CD1c-positive myeloid dendritic cell (primary cell): Measurements from ENCODE around the gene GRIP2.

ENCODE experiments used
- DNase-seq: peaks from one replicate; pipeline ENCODE4 v3.0.0-alpha.2; 2016; ENCODE audit errors: extremely low spot score

The GRIP2 gene

DNA sequence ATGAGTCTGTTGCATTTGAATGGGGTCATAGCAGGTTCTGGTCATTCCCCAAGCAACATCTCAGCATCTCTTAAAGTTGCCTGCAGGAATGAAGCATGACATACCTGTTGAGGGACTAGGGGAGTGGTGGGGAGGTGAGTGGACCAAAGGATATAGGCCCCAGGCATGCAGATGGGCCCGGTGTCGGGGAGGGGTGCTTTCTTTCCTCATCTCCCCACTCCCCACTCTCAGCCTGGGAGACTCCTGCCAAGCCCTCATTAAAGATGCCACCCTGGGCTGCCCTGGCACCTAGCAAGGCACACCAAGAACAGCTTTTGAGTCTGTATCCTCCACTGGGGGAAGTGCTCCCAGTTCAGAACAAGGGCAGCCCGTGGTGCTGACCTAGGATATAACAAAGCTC is 54.2 kb downstream of the GRIP2 start:
- no peak for DNase-seq

DNA sequence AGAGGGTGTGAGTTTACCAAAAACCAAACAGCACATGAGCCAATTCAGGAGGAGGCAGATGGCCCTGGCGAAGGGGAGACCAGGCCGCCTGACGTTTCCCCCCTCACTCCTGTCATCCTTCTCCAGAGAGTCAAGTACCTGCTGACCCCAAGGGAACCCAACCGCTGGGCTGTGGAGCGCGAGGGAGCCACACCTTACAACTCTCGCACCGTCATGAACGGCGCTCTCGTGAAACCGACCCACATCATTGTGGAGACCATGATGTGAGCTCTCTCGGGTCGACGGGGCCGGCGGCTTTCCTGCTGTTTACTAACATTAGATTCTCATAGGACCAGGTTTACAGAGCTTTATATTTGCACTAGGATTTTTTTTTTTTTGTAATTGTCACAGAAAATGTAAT is 55.4 kb downstream of the GRIP2 start:
- no peak for DNase-seq

DNA sequence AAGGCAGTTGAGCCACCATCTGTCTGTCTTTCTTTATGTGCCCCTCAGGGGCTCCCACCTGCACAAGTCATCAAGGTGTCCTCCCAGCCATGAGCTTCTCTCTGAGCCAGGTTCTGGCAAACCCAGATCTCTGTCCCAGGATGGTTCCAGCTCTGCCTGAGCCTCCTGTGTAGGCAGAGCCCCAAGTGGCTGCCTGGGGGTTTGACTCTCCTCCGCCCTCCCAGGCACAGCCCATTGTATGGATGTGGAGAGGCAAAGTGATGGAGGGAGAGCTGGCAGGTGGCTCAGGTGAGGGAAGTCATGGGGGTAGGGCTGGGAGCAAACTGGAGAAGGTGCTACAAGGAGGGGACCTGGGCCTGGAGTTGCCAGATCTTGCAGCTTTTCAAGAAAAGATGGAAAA is 56.9 kb downstream of the GRIP2 start:
- DNase-seq, result no peak

DNA sequence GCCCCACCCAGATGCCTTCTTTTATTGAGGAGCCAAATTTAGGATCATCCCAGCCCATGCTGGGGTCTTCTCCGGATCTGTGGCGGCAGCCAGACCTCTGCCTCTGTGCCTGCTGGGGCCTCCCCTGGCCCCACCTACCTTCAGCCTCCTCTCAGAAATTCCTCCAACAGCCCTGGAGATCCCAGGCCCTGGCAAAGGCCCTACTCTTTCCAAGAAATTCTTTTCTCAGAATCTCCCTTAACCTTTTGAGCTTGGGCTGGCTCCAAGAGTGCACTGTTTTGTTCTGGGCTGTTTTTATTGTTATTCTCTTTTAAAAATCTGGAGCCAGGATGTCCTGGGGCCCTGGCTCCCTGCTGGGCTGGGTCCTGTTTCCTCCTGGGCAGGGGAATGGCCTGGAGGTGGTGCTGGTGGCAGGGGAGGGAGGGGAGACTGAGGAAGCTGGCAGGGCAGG is 57.8 kb downstream of the GRIP2 start:
- no peak for DNase-seq

DNA sequence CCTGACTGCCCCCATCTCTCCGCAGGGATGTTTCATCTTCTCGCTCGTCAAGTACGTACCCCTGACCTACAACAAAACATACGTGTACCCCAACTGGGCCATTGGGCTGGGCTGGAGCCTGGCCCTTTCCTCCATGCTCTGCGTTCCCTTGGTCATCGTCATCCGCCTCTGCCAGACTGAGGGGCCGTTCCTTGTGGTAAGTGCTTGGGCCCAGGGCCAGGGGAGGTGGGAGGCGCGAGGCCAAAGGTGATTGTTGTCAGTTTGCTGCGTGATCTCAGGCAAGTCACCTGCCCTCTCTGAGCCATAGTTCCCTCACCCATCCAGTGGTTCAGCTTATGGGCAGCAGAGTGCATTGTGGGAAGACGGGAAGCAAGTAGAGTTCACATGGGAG is 58.5 kb downstream of the GRIP2 start:
- DNase-seq, result no peak

DNA sequence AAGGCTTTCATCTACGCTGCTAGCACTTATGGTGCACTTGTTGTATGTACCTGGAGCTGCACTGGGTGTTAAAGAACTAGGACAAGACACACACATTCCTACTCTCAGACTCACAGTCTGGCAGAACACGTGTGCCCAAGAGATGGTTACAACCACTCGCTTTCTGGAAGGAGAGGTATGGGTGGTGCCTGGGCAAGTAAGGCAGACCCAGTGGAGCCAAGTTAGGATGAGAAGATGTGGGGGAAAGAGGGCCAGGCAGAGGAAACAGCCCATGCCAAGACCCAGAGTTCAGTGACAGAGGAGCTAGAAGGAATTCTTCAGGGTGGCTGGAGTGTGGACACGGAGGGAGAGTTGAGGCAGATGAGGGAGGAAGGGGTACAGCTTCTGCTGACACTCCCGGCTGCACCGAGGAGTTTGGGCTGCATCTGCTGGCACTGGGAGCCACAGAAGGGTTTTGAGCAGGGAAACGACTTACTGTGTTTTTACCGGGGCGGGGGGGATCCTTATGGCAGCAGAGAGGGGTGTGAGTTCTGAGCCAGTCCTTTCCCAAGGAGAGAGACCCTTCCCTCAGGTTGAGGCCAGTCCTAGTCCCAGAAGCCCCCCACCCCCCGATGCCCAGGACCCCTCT is 59.0 kb downstream of the GRIP2 start:
- no peak for DNase-seq

DNA sequence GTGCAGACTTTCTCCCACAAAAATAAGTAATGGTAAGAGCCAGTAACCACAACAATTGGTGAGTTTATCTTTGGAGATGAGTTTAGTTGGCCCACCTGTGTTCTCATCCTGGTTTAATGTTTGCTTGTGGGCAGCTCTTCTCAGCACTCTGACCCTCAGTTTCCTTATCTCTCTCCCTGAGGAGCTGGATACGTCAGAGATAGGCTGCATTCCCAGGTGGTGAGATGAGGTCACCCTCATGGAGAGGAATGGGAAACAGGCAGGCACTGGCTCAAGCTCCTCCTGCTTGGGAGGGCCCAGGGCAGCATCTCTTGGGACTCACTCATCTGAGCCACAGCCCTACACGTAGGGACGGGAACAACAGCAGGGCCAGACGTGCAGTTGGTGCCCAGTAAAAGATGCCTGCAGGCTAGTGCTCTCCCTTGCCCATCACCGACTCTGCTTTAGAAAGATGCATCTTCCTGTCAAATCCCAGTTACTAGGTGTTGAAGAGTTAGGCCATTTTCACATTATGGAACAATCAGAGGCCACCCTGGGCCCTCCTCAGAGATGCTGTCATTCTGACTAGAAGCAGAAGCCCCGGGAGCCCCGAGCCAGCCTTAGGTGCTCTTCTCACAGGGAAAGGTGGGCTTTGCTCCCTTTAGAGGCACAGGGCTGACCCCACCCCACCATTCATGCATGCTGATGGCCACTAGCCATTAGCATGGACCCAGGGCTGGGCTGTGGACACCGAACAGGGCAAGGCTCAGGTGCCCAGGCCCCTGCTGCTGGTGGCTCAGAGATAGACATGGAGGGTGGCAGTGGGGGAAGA is 59.7 kb downstream of the GRIP2 start:
- no peak for DNase-seq

DNA sequence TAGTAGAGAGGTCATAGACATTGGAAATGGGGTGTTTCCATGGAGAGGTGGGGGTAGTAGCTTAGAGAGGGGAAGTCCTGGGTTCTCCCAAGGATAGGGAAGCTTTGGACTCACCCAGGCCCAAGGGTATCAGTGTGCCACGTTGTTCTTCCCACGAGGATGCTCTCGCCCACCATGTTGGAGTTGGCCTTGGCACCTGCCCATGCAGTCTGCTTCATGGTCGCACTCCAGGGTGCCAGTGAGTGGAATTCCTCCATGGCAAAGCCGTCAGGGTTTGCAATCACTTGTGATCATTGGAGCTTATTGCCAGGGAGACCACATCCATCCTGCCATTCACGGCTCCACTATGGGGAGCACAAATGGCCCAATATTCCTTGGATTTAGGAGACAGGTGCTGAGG is 60.6 kb downstream of the GRIP2 start:
- no peak for DNase-seq

DNA sequence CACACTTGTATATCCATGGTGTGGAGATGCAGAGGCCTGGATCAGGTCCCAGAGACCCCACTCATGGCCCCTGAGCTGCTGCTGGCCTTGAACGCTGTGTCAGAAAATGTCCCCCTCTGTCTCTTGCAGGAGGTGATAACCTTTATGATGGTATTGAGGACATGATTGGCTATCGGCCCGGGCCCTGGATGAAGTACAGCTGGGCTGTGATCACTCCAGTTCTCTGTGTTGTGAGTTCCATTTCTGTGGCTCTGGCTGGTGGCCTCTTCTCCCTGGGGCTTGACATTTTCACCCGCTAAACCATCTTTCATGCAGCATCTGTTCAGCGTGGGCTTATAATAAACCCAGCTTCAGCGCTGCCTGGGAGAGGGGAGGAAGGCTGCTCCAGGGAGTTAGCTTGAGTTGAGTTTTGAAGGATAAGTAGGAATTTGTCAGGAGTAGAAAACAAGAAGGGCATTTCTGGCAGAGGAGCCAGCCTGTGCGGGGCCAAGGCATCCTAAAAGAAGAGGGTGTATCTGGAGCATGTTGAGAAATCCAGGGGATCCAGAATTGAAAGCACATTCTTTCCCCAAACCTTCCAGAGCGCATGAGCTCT is 61.1 kb downstream of the GRIP2 start:
- DNase-seq, result no peak

DNA sequence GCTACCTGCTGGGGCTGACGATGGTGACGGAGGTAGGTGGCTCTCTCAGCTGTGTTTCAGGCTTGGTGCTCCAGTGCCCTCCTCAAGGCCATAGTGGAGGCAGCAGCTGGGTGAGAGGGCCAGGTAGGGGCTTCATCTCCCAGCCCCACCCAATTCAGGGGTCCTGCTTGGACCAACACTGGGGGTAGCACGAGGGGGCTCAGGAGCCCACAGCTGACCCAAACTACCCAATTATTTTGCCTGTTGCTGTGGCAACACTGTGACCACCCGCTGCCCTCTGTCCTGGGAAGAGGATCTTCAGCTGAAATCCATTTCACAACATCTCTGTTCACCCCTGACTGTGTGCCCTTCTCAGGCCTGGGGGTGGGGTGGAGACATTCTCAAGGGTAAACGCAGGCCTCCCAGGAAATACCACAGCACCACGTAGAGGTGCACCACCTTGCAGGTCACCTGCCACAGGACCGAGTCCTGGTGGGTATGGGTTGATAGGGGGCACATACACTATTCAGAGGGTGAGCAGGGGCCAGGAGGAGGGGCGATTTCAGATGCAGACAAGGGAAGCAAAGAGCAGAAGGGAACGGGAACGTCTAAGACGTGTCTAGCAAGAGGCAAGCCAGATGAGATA is 62.7 kb downstream of the GRIP2 start:
- DNase-seq, result no peak

DNA sequence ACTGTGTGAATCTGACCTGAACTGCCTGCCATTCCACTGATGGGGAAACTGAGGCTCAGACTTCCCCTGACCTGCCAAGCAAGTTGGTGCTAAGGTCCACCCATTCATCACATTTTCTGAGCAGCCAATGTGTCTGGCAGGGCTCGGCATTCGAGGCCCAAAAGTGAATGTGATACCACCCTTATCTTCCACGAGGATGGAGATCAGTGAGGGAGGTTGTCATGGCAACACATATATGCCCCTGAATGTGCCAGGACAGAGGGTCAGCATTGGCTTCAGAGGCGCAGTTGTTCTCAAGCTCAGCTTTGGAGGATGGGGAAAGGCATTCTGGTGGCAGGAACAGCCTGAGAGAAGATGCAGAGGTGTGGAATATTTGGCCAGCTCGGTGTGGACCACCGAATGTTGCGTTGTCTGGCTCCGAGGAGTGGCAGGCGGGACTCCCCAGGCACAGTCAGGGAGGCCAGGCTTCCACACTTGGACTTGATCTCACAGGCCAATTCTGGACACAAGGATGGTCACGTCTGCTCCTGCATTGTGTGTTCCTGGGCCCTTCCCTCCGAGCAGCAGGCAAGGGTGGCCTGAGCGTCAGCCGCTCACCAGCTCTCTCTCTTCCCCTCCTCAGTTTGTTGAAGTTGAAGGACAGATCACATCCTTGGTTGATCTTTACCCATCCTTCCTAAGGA is 63.4 kb downstream of the GRIP2 start:
- DNase-seq, result no peak

DNA sequence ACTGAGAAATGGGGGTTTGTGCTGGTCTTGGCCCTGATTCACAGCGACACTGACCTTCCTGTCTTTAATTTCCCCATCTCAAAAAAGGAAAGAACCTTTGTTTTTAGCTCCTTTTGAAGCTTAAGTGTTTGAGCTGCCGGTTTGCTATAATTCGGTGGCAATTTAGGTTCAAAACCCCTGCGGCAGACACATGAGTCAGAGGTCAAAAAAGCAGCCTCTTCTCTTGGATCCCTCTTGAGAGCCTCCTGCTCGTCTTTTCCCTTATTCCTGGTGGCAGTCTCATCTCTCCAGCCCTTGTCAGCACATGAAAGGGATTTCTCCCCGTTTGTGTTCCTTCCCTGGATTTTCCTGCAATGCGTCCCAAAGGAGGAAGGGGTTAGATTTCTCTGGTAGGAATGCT is 64.5 kb downstream of the GRIP2 start:
- no peak for DNase-seq

DNA sequence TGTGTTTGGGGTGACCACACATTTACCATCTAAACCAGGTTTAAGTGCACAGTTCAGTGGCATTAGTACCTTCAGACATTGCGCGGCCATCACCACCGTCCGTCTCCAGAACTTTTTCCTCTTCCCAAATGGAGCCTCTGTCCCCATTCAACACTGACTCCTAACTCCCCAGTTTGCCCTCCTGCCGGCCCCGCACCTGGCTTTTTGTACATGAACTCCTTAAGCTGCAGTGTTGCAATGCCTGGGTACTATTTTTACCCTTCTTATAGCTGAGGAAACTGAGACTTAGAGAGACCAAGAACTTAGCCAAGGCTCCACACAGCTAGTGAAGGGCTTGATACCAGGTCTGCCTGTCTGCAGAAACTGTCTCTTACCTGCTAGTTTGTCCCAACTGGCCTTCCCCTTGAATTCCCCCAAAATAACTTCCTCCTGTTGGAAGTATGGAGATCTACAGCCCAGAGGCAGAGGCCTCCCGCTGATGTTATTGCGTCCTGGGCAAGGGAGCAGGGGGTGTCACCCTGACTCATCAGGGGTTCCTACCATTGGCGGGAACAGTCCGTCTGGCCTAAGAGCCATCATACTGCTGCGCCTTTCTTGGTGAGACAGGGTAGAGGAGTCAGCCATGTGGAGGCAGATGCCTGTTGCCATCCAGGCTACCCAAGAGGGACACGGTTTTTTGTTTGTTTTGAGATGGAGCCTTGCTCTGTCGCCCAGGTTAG is 65.6 kb downstream of the GRIP2 start:
- DNase-seq, result no peak

DNA sequence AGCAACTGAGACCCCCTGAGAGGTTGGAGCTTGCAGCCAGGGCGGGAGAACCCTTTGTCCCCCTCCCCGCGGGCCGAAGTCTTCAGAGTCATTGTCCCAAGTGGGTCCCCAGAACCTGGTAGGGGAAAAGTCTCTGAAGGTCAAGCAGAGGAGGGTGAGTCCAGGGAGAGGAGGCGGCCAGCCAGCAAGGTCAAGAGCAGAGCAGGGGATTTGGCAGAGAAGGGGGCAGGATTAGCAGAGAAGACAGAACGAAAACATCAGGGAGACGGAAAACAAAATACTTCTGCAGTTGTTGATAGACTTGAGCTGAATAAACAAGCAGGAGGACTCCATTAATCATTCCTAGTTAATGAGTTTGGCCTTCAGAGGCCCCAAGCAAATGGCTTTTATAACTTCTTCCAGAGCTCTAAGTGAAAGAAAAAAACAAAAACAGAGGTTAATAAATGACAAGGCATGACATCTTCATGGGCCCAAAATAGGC is 66.7 kb downstream of the GRIP2 start:
- no peak for DNase-seq

DNA sequence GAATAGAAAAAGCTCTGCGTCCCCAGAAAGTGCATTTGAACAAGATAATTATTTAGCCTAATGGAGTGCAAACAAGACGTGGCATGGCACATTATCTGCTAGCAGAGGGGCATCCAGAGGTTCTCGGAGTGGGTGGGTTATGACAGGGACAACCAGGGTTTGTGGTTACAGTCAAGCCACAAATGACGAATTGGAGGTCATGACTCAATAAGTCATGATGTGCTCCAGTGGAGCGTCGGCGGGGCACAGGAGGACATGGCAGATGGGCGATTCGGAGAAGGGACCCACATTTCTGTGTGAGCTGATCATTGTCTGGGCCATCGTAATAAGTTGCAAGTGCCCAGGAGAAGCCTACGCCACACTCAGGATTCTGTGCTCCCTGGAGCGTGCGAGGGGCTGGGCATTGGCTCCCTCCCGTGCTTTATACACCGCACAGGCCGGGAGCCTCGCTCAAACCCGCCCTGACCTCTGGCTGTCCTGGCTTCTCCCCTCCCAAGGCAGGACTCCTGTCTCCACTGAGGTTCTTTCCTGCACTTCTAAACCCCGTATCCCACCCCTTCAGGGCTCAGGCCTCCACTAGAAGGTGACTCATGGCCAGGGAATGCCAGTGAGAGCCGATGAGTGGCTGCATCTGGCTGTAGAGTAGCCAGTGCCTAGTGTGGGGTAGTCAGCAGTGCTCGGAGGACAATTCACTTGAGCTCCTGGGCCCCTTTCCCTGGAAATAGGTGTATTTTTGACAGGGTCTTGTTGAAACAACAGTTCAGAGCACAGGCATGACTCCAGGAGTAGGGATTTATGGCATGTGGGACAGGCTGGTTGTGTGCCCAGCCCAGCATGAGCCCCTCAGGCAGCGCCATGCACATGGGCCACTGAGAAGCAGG is 67.4 kb downstream of the GRIP2 start:
- peak; percentile 43 for DNase-seq

DNA sequence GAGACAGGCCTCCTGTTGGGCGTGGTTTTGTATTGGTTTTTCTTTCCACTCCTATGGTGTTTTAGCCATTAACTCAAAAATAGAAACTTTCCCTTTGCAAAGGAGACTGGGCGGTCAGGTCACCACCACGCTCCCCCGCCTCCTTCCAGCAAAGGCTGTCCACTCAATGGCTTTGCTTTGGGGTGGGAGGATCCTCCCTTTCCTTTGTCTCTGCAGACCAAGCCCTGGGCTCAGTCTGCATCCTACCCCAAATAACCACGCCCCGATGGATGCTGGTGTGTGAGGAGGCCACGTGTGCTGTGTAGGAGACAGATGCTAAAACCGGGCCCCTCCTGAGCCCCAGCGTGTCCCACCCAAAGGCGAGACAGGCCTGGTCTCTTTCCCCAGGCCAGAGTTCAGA is 68.5 kb downstream of the GRIP2 start:
- no peak for DNase-seq

DNA sequence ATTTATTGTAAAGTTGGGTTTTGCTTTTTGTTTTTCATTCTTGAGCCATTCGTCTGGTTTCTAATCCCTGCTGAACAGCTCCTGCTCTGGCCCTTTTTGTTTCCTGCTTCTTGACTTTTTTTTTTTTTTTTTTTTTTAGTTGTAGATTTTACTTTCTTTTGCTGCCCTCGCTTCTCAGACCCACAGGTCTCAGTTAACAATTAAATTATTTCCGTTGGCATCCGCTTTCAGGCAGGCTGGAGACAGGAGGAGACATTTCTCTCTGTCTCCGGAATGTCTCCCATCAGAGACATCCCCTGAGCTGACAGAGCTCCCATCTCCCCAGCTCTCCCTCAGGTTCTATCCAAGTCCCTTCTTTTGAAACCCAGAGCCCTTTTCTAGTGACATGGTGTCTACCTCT is 69.1 kb downstream of the GRIP2 start:
- no peak for DNase-seq

DNA sequence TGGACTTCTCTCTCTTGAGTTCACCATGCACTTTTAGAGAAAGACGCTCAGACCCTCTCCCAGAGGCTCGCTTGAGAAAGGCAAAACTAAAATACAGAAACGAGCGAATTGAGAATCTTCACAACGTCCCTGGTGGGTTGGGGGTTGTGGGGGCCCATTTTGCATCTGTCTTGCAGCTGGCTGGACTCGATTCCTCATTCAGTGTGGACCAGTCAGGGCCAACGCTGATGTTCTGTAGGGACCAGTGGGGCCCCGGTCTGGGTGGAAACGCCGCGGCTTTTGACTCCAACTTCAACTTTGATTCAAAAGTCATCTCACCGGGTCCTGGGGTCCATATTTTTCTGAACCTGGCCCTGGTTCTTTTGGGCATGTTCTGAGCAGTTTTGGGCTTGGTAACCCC is 69.7 kb downstream of the GRIP2 start:
- no peak for DNase-seq

DNA sequence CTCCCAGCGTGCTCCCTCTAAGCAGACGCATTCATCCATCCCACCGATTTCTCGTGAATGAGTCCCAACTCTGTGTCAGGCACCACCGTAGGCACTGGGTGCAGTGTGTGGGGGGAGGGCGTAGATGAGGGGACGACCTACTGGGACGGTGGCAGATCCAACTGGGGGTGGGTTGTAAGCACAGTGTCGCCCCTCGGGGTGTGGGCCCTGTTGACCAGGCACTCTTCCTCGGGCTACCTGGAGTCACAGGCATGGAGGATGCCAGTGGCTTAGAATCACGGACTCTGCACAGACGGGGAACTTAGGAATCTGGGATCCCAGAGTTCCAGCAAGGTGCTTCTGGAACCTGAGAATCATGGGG is 71.5 kb downstream of the GRIP2 start:
- DNase-seq, result no peak

DNA sequence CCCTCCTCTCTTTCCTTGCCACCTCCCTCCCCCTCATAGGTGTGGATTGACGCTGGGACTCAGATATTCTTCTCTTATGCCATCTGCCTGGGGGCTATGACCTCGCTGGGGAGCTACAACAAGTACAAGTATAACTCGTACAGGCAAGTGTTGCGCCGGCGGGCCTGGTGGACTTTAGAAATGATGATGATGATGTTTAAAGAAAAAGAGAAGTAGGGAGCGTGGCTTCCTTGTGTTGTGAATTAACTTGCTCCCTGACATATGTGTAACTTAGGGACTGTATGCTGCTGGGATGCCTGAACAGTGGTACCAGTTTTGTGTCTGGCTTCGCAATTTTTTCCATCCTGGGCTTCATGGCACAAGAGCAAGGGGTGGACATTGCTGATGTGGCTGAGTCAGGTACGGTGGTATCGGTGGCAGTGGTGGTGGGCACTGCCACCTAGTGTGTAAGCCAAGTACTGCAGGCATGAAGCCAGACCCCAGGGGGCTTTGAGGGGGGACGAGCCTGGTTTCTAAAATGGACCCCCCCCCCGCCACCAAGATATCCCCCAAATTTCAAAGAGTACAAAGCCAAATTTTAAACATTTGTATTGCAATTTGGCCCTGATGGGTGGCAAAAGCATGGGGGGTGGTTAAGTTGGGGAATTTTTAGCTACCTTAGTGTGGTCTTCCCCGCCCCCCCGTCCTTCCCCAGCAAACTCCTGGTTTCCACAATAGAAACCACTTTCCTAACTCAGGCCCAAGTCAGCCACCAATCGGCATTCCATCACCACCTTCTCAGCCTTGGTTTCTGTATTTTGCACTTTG is 72.1 kb downstream of the GRIP2 start:
- peak; percentile 31 for DNase-seq
